Psoas muscle (tissue), 8 donors: ENCODE data around the gene PSAPL1. TPM values are rescaled to one million over a fixed set of nuclear protein-coding genes. Genes with fewer than 3 reads are reported as not detected.

Source experiments
- ATAC-seq, 4 donors: fragments of 200-7000 bp; cut with Tn5 transposase; one replicate each; pipeline ENCODE4 v1.9.1; 2020; ENCODE audit warnings: moderate library complexity in 3 of 4, mild to moderate bottlenecking in 2 of 4
- DNase-seq, 2 donors: peaks; one replicate each; pipeline ENCODE4 v3.0.0-alpha.2; 2020
- H3K27ac ChIP-seq: fragments of 200-600 bp; one replicate; pipeline ENCODE4 v1.8.0; 2022
- H3K27me3 ChIP-seq, 3 donors: fragments of 200-600 bp in 1 of 3; one replicate each; pipeline versions ENCODE4 v1.6.1 to v1.8.0; 2013 to 2022; ENCODE audit warnings: low read length in 2 of 3, mild to moderate bottlenecking in 2 of 3, moderate library complexity in 1 of 3; ENCODE audit not compliant: insufficient read depth in 3 of 3
- H3K36me3 ChIP-seq, 2 donors: fragments of 200-600 bp in 1 of 2; one replicate each; pipeline versions ENCODE4 v1.6.1 to v1.8.0; 2013 to 2022; ENCODE audit warnings: low read depth in 1 of 2, mild to moderate bottlenecking in 1 of 2, moderate library complexity in 1 of 2; ENCODE audit not compliant: insufficient read depth in 1 of 2
- H3K4me1 ChIP-seq: fragments of 200-600 bp; one replicate; pipeline ENCODE4 v1.8.0; 2022
- H3K4me3 ChIP-seq: fragments of 200-600 bp; one replicate; pipeline ENCODE4 v1.8.0; 2022; ENCODE audit warnings: mild to moderate bottlenecking
- H3K9me3 ChIP-seq: fragments of 200-600 bp; one replicate; pipeline ENCODE4 v1.8.0; 2022
- CTCF ChIP-seq: fragments of 200-600 bp; IDR thresholded peaks from one replicate; pipeline ENCODE4 v1.8.0; 2022; ENCODE audit warnings: antibody characterized with exemption
- WGBS, 3 donors: extraction: QIAGEN DNeasy Blood & Tissue Kit; methylation state at CpG; one replicate each; pipeline versions ENCODE4 v1.1.6 to v1.1.7; 2013; 5-methylcytosine and 5-hydroxymethylcytosine counted together
- intact Hi-C, 2 donors: fragments of 100-400 bp; cut with DNase I; formaldehyde crosslinking; loops; one replicate each; pipeline versions ENCODE4 v1.11.0 to v1.14.2; 2022
- polyA plus RNA-seq, 3 donors: library from polyadenylated mRNA; stranded (reverse); fragments of 200-250 nt; gene quantifications; one replicate each; pipeline ENCODE4 v1.2.3, GENCODE V29; 2013
- total RNA-seq, 4 donors: library from RNA; stranded (reverse); fragmentation: NEBNext Ultra II Directional in 2 of 4; extraction: Animal tissue kit (Norgen Biotek cat#: 25700) in 2 of 4; gene quantifications; one replicate each; pipeline versions ENCODE4 v1.2.1 to v1.2.4, GENCODE V29; 2021 to 2023
- donor health status: healthy with polysubstance abuse.
- donor health status: DM: no; HTN: no; CAD: no; lungs with moderate emphysema.
- donor health status: Bipolar disorder and iron deficiency.
- donor health status: healthy.
- donor health status: DM: yes; HTN: yes; CAD: no.
- donor health status: DM: no; HTN: no; CAD: no.
- donor health status: DM: no; HTN: no; CAD: no.
- donor health status: DM: yes; HTN: yes; CAD: no.

The PSAPL1 gene
- total and polyA plus RNA-seq, 7 donors, result not detected

GRCh38 chr4:7472442-7473013, 37.8 kb upstream of the PSAPL1 start:
- intact Hi-C loops, result no loop called here
- peaks cover 0 to 7% (median 0%) of the 10 kb centered on the region in 3 donors for H3K27me3 ChIP-seq
- ATAC-seq (no peak), DNase-seq (no peak)
- no peak overlapping the region for H3K27ac ChIP-seq
- H3K4me1 ChIP-seq, result no peaks in the 10 kb centered on the region
- no peak overlapping the region for H3K4me3 ChIP-seq
- H3K36me3 ChIP-seq, result no peaks in the 10 kb centered on the region
- TF ChIP-seq CTCF, result no peak
- WGBS, 3 donors, result 61 to 79% (median 68%) methylated on average over 18 to 19 of the region's 19 CpGs
- H3K9me3 ChIP-seq, result no peaks in the 10 kb centered on the region

- ATAC-seq, result no peak
- Histone ChIP-seq H3K9me3 (no peaks in the 10 kb centered on the region), H3K36me3 (no peaks in the 10 kb centered on the region), H3K4me1 (no peaks in the 10 kb centered on the region), H3K4me3 (no peak overlapping the region), H3K27ac (no peak overlapping the region), H3K27me3 (peaks cover 0 to 7% (median 0%) of the 10 kb centered on the region in 3 donors)
- intact Hi-C loops, result no loop called here
- no peak for TF ChIP-seq CTCF
- 92 to 95% (median 94%) methylated on average over 8 of the region's 8 CpGs for WGBS, 3 donors
- DNase-seq, result no peak
Observed at GRCh38 chr4:7470522-7471128, 35.9 kb upstream of the PSAPL1 start.

GRCh38 chr4:7470111-7470510, 35.4 kb upstream of the PSAPL1 start:
- Histone ChIP-seq H3K9me3 (no peaks in the 10 kb centered on the region), H3K4me3 (no peak overlapping the region), H3K36me3 (no peaks in the 10 kb centered on the region), H3K27ac (no peak overlapping the region), H3K27me3 (peaks cover 0 to 7% (median 1%) of the 10 kb centered on the region in 3 donors), H3K4me1 (no peaks in the 10 kb centered on the region)
- TF ChIP-seq CTCF, result no peak
- intact Hi-C loops, result no loop called here
- DNase-seq, result no peak
- no peak for ATAC-seq
- WGBS, 3 donors, result 92 to 99% (median 94%) methylated on average over 3 of the region's 3 CpGs

GRCh38 chr4:7469023-7469422, 34.3 kb upstream of the PSAPL1 start:
- no peak for ATAC-seq
- no peaks in the 10 kb centered on the region for H3K4me1 ChIP-seq
- H3K9me3 ChIP-seq, result no peaks in the 10 kb centered on the region
- no peak overlapping the region for H3K4me3 ChIP-seq
- H3K27ac ChIP-seq, result no peak overlapping the region
- 93 to 98% (median 95%) methylated on average over 4 of the region's 4 CpGs for WGBS, 3 donors
- H3K27me3 ChIP-seq, result peaks cover 0 to 7% (median 1%) of the 10 kb centered on the region in 3 donors
- TF ChIP-seq CTCF, result no peak
- intact Hi-C loops, result no loop called here
- H3K36me3 ChIP-seq, result no peaks in the 10 kb centered on the region
- DNase-seq, result no peak

GRCh38 chr4:7467471-7467870, 32.7 kb upstream of the PSAPL1 start:
- Histone ChIP-seq H3K27me3 (peaks cover 0 to 13% (median 3%) of the 10 kb centered on the region in 3 donors), H3K27ac (no peak overlapping the region), H3K9me3 (no peaks in the 10 kb centered on the region), H3K4me3 (no peak overlapping the region), H3K4me1 (no peaks in the 10 kb centered on the region), H3K36me3 (no peaks in the 10 kb centered on the region)
- WGBS, 3 donors, result 93 to 94% (median 93%) methylated on average over 7 of the region's 7 CpGs
- TF ChIP-seq CTCF, result no peak
- no peak for DNase-seq
- no peak for ATAC-seq
- intact Hi-C loops, result no loop called here
